Measurements from ENCODE around the gene CASP5. TPM values are rescaled to one million over a fixed set of nuclear protein-coding genes. Genes with fewer than 3 reads are reported as not detected.
"Not testable (repeated sequence)": the region's sequence is repeated elsewhere in the genome, so short reads cannot be mapped to it uniquely, and the experiment has no call there.

CASP5 gene
- polyA plus RNA-seq, 4 donors = 0.14 TPM; not detected in 3

DNA sequence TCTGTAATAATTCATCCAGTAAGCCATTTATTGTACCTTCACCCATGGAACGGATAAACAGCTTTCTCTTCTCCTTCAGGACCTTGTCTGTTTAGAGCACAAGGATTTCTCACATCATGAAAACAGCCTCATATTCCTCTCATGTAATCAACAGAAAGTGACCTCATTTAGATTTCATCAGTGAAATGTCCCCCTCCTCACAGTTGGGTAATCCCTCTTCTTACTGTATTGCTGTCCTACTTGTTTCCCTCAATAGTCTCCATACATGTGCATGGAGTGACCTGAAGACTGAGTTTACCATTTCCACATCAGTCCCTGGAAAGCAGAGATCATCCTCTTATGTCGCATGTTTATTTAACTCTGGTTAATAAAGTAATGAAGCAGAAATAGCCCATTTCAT lies 11.4 kb upstream of the CASP5 start:
- DNase-seq (ENCODE audit: low read depth in 4 of 4, low spot score in 3 of 4) = not testable (repeated sequence)

DNA sequence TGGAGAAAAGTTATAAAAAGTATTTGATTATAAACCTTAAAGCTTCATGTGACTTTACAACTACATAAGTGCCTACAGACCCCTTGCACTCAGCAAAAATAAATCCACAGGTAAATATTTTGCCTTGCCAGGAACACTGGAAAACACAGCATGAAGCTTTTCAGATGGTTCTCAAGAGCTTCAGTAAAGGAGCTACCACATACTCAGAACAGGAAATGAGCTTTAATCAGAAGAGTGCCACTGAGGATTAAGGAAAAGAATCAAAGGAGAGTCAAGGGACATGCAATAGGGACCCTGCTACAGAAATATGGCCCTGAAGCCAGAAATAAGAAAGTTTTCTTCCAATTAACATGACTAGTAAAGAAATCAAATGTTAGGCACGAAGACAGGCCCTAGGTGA lies 10.8 kb upstream of the CASP5 start:
- DNase-seq (ENCODE audit: low read depth in 4 of 4, low spot score in 3 of 4) = no peak

DNA sequence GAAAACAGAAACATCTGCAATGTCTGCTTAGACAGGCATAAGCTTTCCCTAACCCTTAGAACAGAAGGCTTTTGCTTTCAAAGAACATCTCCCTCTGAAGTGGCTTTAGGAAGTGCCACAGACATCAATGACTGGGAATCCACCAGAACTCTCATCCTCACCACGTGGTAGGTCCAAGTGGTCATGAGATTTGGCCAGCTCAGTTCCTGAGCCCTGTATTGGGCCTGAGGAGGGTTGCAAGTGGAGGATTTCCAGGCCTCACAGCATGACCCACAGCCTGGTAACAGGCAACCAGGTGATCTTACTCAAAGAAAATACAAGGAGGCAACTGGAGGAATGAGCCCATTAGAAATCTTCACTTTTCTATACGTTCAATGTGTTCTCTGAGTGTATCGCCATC lies 10.4 kb upstream of the CASP5 start:
- no peak for DNase-seq (ENCODE audit: low read depth in 4 of 4, low spot score in 3 of 4)

DNA sequence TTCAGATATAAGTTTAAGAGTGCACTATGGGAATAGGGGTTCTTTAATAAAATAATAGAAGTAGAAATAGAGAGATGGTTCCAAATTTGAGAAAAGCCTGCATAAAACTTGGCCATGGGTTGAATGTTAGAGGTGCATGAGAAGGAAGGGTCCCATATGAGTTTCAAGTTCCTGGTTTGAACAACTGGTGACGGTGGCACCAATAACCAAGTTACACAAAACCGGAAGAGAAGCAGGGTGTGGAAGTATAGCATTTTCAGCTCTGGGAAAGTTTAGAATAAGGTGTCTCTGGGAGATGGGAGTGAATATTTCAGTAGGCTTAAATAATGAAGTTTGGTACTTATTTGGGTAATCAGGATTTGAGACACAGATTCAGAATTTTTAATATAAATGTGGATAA lies 9.5 kb upstream of the CASP5 start:
- DNase-seq (ENCODE audit: low read depth in 4 of 4, low spot score in 3 of 4) = no peak

DNA sequence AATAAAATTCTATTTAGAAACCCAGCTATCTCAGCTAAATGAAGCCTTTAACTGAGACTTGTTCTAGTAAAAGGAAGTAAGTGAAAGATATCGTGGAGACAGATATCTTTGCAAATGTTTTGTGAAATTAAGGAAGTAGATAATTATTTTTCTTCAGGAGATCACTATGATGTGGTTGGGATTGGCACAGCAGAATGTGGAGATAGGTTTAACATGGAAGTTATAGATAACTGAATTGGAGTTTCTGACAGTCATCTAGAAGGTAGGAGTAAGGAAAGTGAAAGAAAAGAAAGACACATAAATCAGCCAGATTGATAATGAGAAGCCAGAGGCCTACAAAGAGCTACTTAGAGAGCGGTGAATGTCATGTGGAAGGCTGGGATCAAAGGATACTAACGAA lies 4.7 kb upstream of the CASP5 start:
- DNase-seq (ENCODE audit: low read depth in 4 of 4, low spot score in 3 of 4) = no peak

DNA sequence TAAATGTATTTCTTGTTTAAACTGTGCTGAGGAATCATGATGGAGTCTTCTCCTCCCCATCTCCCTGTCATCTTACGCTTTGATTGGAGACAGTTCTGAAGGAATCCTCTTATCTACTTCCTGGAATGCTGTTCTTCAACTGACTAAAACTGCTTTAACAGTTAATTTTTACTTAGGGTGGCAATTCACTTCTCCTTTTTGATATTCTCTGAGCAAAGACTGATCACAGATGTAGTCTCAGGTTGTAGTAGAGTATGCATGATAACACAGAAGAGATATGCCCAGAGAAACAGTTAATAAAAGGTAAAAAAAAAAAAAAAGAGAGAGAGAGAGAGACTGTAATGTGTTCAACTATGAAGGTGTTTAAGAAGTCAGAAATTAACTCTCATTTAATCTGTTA lies 1.4 kb upstream of the CASP5 start:
- DNase-seq (ENCODE audit: low read depth in 4 of 4, low spot score in 3 of 4) = no peak

DNA sequence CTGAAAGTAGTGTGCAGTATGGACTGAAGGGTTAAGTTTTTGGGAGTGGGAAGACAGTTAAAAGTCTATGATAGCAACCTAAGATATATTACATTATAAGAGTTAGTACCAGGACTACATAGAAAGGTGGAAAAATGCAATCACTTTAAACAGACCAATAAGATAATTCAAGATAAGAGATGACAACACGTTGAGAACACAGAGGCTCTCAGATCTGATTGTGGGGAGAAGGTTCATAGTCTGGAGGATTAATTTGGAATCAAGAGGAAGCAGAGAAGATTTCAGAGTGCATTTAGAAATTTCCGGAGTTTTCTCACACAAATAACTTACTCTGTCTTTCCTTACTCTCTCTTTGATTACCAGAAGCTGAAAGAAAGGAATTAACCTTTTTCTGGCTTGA lies 441 bp downstream of the CASP5 start:
- DNase-seq (ENCODE audit: low read depth in 4 of 4, low spot score in 3 of 4) = no peak

DNA sequence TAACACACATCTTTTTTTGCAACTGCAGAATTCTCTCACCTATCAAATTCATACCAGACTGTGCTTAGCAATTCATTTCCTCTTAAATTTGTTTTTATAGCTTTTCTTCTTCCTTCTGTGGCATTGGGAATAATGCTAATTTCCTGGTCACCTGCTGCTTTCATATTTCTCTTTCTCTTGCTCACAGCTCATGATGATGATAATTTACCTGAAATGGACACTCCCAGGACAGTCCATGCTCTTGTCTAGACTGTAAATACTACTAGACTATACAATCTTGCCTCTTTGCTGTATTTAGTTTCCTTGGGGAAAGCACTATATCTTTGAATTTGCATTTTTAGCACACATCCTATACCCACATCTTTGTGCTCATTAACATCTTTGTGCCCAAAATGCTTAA lies 15.5 kb downstream of the CASP5 start:
- no peak for DNase-seq (ENCODE audit: low read depth in 4 of 4, low spot score in 3 of 4)

DNA sequence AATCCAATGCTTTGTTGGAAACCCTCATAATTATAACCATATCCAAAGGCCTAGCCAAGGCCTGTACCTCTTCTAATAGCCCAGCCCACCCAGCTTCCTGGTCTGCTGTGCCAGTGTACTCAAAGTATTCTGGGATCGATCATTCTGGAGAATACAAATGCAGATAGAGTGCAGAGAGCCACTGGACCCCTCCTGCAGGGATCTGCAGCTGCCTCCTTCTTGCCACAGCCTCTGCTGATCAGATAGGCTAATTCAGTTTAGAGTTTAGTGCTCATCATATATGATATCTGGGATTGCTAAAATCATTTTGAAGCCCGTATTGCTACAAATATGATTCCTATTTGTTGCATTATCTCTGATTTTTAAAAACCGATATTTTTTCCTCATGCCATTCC lies 17.5 kb downstream of the CASP5 start:
- DNase-seq (ENCODE audit: low read depth in 4 of 4, low spot score in 3 of 4) = no peak

DNA sequence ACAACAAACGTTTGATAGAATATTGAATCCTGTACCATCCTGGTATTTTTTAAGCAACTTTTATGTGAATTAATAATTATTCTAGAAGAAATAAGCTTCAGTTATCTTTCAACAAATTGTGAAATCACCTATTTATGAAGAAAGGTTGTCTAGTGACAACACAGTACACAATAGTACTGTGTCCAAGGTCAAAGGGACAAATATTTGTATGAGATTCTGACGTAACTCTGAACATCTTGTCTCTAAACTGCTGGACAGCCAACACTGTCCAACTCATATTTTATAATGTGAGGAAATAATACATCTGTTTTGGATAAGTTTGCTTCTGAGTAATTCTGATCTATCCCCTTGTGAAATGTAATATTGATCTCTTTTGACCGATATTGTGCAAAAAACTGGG lies 18.9 kb downstream of the CASP5 start:
- no peak for DNase-seq (ENCODE audit: low read depth in 4 of 4, low spot score in 3 of 4)

DNA sequence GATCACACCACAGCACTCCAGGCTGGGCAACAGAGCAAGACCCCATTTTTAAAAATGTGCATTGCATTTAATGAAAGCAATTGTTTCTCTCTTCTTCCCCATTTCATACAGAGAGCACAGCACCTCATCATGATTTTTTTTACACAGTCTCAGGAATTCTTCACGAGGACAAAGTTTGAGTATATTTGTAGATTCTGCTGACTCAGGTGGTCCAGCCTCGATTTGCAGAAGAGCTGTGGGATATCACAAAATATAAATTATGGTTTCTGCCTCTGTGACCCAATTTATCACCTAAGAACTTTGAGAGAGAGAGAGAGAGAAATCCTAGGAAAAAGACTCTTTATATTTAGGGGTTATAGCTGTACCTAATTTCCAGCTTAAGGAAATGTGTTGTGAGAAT lies 19.8 kb downstream of the CASP5 start:
- no peak for DNase-seq (ENCODE audit: low read depth in 4 of 4, low spot score in 3 of 4)

DNA sequence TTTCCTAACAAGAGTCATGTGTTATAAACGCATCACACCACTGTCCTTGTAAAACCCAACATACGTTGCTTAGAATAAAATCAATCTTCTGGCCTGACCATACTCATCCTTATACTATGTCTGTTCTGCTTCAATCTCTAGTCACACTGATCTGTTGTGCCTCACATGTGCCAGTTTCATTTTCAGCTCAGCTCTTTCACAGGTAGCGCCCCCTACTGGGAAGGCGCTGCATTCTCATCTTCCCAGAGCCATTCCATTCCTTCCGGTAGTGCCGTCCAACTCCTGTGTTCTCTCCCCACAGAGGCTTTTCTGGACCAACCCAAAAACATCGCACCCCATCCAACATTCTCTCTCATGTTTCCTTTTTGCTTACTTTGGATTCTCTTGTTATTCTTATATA lies 22.2 kb downstream of the CASP5 start:
- DNase-seq (ENCODE audit: low read depth in 4 of 4, low spot score in 3 of 4) = no peak

DNA sequence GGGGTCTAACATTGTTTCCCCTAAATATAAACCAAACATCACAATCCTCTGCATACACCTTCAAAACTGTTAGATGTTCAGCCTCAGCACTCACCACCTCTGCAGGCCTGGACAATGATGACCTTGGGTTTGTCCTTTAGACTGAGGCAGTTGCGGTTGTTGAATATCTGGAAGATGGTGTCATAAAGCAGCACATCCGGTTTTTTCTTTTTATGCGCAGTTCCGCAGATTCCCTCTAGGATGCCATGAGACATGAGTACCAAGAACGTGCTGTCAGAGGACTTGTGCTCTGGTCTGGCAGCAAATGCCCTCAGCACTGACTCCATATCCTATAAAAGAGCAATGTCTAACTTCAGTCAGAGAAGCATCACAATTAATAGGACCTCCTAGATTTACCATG lies 22.8 kb downstream of the CASP5 start:
- DNase-seq (ENCODE audit: low read depth in 4 of 4, low spot score in 3 of 4) = no peak

DNA sequence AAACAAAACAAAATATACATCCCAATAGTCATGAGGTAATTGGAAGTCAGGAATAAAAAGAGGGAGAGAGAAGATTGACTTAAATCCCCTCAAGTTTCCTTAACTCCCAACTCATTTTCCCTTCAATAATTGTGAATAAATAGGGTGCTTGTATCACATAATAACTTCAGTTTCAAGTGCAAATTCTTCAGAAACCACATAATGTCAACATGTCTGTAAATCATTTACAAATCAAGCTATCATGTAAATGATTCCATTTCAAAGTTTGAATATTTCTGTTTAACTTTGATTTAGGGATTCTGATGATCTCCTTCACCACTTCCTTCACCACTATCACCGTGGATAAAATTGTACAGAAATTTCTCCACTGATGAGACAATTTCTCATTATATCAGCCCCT lies 23.2 kb downstream of the CASP5 start:
- DNase-seq (ENCODE audit: low read depth in 4 of 4, low spot score in 3 of 4) = no peak

DNA sequence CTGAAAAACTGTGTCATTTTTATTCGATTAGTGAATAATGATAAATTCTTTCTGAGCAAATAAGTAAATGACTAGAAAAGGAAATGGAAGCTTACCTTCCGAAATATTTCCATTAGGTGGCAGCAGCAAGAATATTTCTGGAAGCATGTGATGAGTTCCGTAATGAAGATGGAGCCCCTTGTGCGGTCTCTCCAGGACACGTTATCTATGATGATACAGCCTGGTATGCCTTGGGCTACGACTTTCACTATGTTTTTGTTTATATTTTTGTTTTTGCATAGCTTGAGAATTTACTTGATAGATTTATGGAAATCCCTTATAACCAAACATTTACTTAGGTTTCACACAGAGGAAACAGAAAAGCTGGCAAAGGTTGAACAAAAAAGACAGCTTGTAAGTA lies 25.7 kb downstream of the CASP5 start:
- DNase-seq (ENCODE audit: low read depth in 4 of 4, low spot score in 3 of 4) = no peak

DNA sequence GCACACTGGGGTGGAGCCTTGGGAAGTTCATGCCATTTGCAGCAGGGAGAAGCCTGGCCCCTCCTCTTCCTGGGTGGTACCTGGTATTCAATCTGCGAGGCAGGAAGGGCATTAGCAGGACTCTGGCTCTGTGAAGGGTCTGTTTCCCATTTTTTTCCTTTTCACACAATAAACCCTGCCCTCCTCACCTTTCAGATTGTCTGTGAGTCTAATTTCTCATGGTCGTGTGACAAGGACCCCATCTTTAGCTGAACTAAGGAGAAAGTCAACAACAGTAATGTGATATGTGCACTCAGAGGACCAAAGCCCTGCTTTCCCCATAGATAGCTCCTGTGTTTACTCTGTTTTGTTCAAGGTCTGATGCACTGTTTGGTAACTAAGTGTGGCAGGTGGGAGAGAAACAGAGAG lies 28.0 kb downstream of the CASP5 start:
- DNase-seq (ENCODE audit: low read depth in 4 of 4, low spot score in 3 of 4) = no peak

DNA sequence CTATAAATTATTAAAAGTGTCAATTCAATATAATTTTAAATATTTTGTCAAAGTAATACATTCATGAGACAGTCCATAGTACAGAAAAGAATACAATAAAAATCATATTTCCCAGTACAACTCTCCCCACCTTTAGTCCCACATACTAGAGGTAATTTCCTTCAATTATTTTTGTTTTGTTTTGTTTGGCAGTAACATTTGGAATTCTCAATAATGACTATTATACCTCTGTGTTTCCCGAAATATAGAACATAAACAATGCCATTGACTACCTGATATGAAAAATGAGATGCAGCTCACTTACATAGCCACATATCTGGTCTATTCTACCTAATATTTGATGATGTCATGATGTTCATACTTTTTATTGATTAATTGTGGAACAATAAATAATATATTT lies 30.2 kb downstream of the CASP5 start:
- DNase-seq (ENCODE audit: low read depth in 4 of 4, low spot score in 3 of 4) = no peak

DNA sequence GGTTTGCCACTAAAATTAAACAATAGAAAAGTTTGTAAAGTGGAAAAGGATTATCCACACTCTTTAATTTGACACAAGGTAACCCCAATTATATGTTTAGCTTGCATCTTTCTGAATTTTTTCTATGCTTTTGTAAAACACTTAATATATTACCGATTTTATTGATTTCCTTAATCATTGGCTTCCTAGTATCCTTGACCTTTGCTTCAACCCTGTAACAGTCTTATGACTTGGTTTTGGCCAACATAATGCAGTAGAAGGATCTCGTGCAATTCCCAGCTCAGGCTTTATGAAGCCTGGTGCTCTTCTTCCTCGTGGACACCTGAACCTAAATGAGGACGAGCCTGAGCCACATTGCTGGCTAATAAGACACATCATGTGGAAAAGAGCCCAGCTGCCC lies 31.0 kb downstream of the CASP5 start:
- no peak for DNase-seq (ENCODE audit: low read depth in 4 of 4, low spot score in 3 of 4)

DNA sequence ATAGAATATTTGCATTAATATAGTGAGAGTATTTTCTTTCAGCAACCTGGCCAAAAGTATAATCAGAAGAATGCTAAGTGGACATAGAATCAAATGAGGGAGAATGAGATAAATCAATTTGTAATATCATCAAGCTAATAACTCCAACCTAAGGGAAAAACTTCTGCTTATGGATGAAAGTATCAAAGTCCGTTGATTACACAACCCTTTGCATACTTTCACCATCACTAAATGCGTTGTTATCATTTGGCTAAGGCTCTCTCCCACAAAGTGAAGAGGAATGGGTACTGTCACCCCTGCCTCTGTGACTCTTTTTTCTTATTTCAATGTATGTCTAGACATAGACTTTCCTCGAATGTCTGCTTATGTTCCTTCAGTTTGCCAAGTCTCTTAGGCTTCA lies 38.2 kb downstream of the CASP5 start:
- no peak for DNase-seq (ENCODE audit: low read depth in 4 of 4, low spot score in 3 of 4)

DNA sequence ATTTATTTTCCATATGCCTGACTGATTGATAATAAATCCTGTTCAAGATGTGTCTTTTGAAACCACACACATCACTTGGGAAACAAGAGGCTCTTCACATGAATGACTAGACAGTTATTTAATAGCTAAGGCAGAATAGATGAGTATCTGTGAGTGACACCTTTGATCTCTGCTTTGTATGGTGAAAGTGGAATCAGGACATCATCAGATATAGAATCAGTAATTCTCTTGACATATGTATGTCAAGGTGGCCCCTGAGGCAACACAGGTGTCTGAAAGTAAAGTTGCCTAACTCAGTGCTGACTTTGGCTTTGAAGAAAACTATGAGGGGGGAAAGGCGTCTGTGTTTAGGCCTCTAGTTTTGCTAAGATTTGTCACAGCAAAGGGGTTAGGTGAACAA lies 43.1 kb downstream of the CASP5 start:
- no peak for DNase-seq (ENCODE audit: low read depth in 4 of 4, low spot score in 3 of 4)

DNA sequence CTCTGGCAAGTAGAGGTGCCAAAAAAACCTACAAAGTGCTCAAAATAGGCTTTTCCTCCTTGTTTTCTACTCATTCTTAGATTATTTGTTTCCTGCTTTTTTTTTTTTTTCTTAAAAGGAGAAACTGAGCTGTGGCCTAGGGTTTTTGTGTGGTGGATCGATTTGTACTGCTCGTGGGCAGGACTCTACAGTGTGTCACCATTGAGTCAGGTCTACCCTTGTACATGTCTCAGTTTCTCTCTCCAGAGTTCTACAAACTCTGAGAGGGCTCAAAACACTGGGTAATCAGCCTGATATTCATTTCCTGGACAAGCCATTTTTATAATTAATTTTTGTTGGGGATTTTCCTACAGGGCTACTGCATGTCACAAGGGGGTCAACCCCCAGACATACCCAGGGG lies 49.4 kb downstream of the CASP5 start:
- DNase-seq (ENCODE audit: low read depth in 4 of 4, low spot score in 3 of 4) = no peak

DNA sequence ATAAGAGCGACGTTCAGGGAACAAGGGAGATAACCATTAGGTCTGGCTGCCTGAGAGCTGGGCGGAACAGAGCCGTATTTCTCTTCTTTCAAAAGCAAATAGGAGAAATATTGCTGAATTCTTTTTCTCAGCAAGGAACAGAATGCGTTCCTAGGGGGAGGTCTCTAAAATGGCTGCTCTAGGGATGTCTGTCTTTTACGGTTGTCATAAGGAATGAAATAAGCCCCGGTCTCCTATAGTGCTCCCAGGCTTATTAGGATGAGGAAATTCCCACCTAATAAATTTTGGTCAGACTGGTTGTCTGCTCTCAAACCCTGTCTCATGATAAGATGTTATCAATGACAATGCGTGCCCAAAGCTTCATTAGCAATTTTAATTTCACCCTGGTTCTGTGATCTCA lies 50.0 kb downstream of the CASP5 start:
- not testable (repeated sequence) for DNase-seq (ENCODE audit: low read depth in 4 of 4, low spot score in 3 of 4)

DNA sequence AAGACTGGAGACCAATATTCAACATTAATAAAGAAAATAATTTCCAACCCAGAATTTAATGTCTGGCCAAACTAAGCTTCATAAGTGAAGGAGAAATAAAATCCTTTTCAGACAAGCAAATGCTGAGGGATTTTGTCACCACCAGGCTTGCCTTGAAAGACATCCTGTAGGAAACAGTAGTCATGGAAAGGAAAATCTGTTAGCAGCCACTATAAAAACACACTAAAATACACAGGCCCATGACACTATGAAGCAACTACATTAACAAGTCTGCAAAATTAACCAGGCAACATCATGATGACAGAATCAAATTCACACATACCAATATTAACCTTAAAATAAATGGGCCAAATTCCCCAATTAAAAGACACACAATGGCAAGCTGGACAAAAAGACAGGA lies 52.2 kb downstream of the CASP5 start:
- no peak for DNase-seq (ENCODE audit: low read depth in 4 of 4, low spot score in 3 of 4)
